Measurements from ENCODE around the gene GALNT18. TPM values are rescaled to one million over a fixed set of nuclear protein-coding genes. Genes with fewer than 3 reads are reported as not detected.
A peak's percentile ranks its signal among the peaks of the same experiment; 100 is the strongest.

Gene GALNT18
- total RNA-seq, 6 experiments from 2014 or later = 3.7 to 11.4 (median 7.8) TPM

- 82% methylated on average over 8 of the region's 9 CpGs for WGBS (ENCODE audit: insufficient coverage, low coverage, low lambda C conversion rate, missing lambda C conversion rate)
- Histone ChIP-seq H3K27ac (no peak overlapping the region), H3K4me1 (no peaks in the 10 kb centered on the region), H3K9me3 (no peaks in the 10 kb centered on the region), H3K36me3 (no peaks in the 10 kb centered on the region), H3K27me3 (no peaks in the 10 kb centered on the region), H3K4me3 (no peak overlapping the region)
- no peak for DNase-seq
- intact Hi-C loops (cut with DNase I) = no loop called here
- TF ChIP-seq, protein P1, sequence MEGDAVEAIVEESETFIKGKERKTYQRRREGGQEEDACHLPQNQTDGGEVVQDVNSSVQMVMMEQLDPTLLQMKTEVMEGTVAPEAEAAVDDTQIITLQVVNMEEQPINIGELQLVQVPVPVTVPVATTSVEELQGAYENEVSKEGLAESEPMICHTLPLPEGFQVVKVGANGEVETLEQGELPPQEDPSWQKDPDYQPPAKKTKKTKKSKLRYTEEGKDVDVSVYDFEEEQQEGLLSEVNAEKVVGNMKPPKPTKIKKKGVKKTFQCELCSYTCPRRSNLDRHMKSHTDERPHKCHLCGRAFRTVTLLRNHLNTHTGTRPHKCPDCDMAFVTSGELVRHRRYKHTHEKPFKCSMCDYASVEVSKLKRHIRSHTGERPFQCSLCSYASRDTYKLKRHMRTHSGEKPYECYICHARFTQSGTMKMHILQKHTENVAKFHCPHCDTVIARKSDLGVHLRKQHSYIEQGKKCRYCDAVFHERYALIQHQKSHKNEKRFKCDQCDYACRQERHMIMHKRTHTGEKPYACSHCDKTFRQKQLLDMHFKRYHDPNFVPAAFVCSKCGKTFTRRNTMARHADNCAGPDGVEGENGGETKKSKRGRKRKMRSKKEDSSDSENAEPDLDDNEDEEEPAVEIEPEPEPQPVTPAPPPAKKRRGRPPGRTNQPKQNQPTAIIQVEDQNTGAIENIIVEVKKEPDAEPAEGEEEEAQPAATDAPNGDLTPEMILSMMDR (IDR thresholded peaks at IDR 0.05) = no peak
- TF ChIP-seq POLR2A (IDR thresholded peaks at IDR 0.05) = no peak
- ATAC-seq = no peak
Measured at GRCh38 chr11:11661326-11662040, 39.7 kb upstream of the GALNT18 start.

DNA sequence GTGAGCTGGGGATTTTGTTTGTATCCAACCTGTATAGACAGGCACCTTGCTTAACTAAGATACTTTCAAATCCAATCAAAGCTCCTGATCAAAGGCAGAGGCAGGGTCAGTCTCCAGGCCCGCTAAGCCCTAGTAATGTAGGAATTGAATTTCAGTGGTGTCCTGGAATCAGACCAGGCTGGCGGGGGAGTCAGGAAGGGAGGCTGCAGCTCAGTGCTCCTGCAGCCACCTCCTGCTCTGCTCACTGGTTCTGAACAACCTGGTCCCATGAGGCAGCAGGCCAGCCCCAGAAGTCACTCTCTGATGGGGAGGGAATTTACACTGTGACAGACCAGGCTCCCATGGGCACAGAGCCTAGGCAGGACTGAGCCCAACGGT, 38.5 kb upstream of the GALNT18 start:
- no peak for ATAC-seq
- WGBS (ENCODE audit: insufficient coverage, low coverage, low lambda C conversion rate, missing lambda C conversion rate) = no CpG with 5 or more reads among the region's 3 CpGs
- Histone ChIP-seq H3K4me1 (no peaks in the 10 kb centered on the region), H3K36me3 (no peaks in the 10 kb centered on the region), H3K9me3 (no peaks in the 10 kb centered on the region), H3K27ac (no peak overlapping the region), H3K27me3 (no peaks in the 10 kb centered on the region), H3K4me3 (no peak overlapping the region)
- no peak for DNase-seq
- intact Hi-C loops (cut with DNase I) = no loop called here
- no peak for TF ChIP-seq POLR2A (IDR thresholded peaks at IDR 0.05)
- TF ChIP-seq, protein P1 (IDR thresholded peaks at IDR 0.05) = no peak

DNA sequence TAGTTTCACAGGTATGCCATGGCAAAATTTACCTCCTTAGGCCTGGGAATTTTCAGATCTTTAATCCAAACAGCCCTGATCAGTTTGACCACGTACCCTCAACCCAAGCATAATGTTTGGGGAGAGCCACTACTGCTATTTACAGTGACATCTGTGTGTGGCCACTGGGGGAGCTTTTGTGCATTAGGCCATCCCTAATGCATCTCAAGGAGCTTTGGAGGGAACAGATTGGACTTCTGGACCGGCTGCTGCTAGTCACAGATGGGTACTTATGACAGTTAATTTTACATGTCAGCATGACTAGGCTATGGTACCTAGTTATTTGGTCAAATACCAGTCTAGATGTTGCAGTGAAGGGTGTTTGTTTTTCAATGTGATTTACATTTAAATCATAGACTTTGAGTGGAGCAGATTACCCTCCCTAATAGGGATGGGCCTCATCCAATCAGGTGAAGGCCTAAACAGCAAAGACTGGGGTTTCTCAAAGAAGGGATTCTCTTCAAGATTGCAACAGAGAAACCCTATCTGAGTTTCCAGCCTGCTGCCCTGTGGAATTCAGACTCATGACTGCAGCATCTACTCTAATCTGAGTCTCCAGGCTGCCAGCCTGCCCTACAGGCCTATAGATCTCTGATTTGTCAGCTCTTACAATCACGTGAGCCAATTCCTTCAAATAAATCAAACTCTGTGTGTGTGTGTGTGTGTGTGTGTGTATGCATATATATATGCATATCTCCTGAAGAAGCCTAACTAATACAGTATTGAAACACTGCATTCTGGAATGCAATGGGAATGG, 38.0 kb upstream of the GALNT18 start:
- TF ChIP-seq, protein P1 (IDR thresholded peaks at IDR 0.05) = peak in 1 of 4 donors; percentile 13
- no peak for TF ChIP-seq POLR2A (IDR thresholded peaks at IDR 0.05)
- no peak overlapping the region for H3K27ac ChIP-seq
- no peaks in the 10 kb centered on the region for H3K27me3 ChIP-seq
- no peak overlapping the region for H3K4me3 ChIP-seq
- WGBS (ENCODE audit: insufficient coverage, low coverage, low lambda C conversion rate, missing lambda C conversion rate) = 72% methylated on average over 3 of the region's 3 CpGs
- DNase-seq (no peak), ATAC-seq (no peak)
- no peaks in the 10 kb centered on the region for H3K9me3 ChIP-seq
- intact Hi-C loops (cut with DNase I) = no loop called here
- no peaks in the 10 kb centered on the region for H3K4me1 ChIP-seq
- no peaks in the 10 kb centered on the region for H3K36me3 ChIP-seq

DNA sequence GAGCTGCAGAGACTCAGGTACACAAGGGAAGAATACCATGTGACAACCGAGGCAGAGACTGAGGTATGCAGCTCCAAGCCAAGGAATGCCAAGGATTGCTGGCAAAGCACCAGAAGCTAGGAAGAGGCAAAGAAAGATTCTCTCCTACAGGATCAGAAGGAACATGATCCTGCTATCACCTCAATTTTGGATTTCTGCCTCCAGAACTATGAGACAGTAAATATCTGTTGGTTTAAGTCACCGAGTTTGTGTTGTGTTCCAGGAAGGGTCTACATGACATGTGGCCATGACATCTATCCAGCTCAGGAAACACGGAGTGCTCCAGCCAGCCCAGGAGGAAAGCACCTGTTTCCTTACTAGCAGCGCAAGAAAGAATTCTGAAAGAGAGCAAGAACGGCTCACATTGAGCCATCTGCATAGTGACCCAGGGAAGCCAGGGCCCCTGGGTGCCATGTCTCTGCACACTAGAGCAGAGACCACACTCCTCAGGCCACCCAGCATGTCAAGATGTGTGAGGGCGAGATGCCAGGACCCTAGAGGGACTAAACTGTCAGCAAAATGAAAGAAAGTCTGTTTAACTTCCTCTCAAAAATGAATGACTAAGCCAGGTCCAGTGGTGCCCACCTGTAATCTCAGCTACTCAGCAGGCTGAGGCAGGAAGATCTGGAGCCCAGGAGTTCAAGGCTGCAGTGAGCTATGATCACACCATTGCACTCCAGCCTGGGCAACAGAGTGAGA, 35.6 kb upstream of the GALNT18 start:
- ATAC-seq (peak in 2 of 4 donors; percentile 37), DNase-seq (no peak)
- 61% methylated on average over 5 of the region's 6 CpGs for WGBS (ENCODE audit: insufficient coverage, low coverage, low lambda C conversion rate, missing lambda C conversion rate)
- no peaks in the 10 kb centered on the region for H3K4me1 ChIP-seq
- no peaks in the 10 kb centered on the region for H3K36me3 ChIP-seq
- intact Hi-C loops (cut with DNase I) = no loop called here
- H3K27ac ChIP-seq = no peak overlapping the region
- no peaks in the 10 kb centered on the region for H3K27me3 ChIP-seq
- no peaks in the 10 kb centered on the region for H3K9me3 ChIP-seq
- TF ChIP-seq, protein P1 (IDR thresholded peaks at IDR 0.05) = no peak
- no peak for TF ChIP-seq POLR2A (IDR thresholded peaks at IDR 0.05)
- H3K4me3 ChIP-seq = no peak overlapping the region

Measured in right lobe of liver (tissue), 6 donors.